Measurements from ENCODE around the gene SPATA6L. TPM values are rescaled to one million over a fixed set of nuclear protein-coding genes. Genes with fewer than 3 reads are reported as not detected.

SPATA6L gene
- total and polyA plus RNA-seq, 2 of the 4 experiments (the other 2 are of a cell fraction) = 0.18 to 0.84 TPM

GRCh38 chr9:4690144-4690543, 23.9 kb upstream of the SPATA6L start:
- dilution Hi-C loops (cut with HindIII; ENCODE audit: low sequenced_read_pairs, unreplicated experiment) (no loop called here), in situ Hi-C loops (cut with MboI; ENCODE audit: low sequenced_read_pairs) (loop anchor here (25.0 kb wide), 1 partner anchor 578 kb away; no protein-coding TSS in a partner anchor), intact Hi-C loops (cut with micrococcal nuclease) (no loop called here)
- H3K79me1 ChIP-seq (ENCODE audit: low read depth in 1 of 2, low read length in 2 of 2) = peaks cover 9 to 56% of the 10 kb centered on the region in 2 experiments
- H2AFZ ChIP-seq (replicated peaks; ENCODE audit: low read length, poor library complexity) = no peak overlapping the region
- H3K27ac ChIP-seq (ENCODE audit: insufficient read depth, low read length) = no peak overlapping the region
- BruUV-seq (replicated peaks) = no TSS peak
- peaks cover 7% of the 10 kb centered on the region for H3K9me1 ChIP-seq (ENCODE audit: insufficient read depth, low read length)
- no peak overlapping the region for H3K18ac ChIP-seq (ENCODE audit: low read depth, low read length)
- no peak overlapping the region for H3K23ac ChIP-seq (ENCODE audit: low read depth, low read length)
- H2BK20ac ChIP-seq (ENCODE audit: low read depth, low read length) = no peak overlapping the region
- DNase-seq (no peak), ATAC-seq (ENCODE audit: low read depth) (no peak)
- H2BK5ac ChIP-seq (ENCODE audit: low read depth, low read length, poor library complexity, severe bottlenecking) = no peak overlapping the region
- POLR2A ChIA-PET (ENCODE audit: unreplicated experiment) = no interaction called here
- H3K56ac ChIP-seq (ENCODE audit: extremely low read depth, insufficient read depth, low read length) = no peak overlapping the region
- CTCF ChIA-PET = no interaction called here
- no peak overlapping the region for H3K9ac ChIP-seq (ENCODE audit: low read depth, low read length)
- no peak overlapping the region for H2AK5ac ChIP-seq (ENCODE audit: low read depth, low read length)
- H4K20me1 ChIP-seq (ENCODE audit: insufficient read depth, low read length) = peaks cover 7% of the 10 kb centered on the region; the same call in 1 of the 2 replicates
- no peak overlapping the region for H4K91ac ChIP-seq (ENCODE audit: insufficient read depth, low read depth, low read length)
- peaks cover 22% of the 10 kb centered on the region for H3K36me3 ChIP-seq (ENCODE audit: control insufficient read depth, insufficient read depth, low read length)
- H3K4me1 ChIP-seq (ENCODE audit: control insufficient read depth, insufficient read depth, low read length) = peaks cover 2% of the 10 kb centered on the region
- no peak overlapping the region for H4K8ac ChIP-seq (ENCODE audit: low read depth in 2 of 2, low read length in 2 of 2)
- H3K4me2 ChIP-seq (ENCODE audit: low read depth, low read length) = no peak overlapping the region
- no peak overlapping the region for H3K4ac ChIP-seq (ENCODE audit: low read depth, low read length)
- H3K27me3 ChIP-seq (ENCODE audit: control insufficient read depth, insufficient read depth, low read length) = no peaks in the 10 kb centered on the region
- H3K14ac ChIP-seq (replicated peaks; ENCODE audit: low read depth, low read length) = no peak overlapping the region
- H2AK9ac ChIP-seq (replicated peaks; ENCODE audit: low read depth, low read length, poor library complexity) = no peak overlapping the region
- 86% methylated on average over 1 of the region's 4 CpGs; no CpG with 5 or more reads in 1 of the 2 experiments for WGBS, 2 experiments (ENCODE audit: extremely low coverage in 2 of 2, insufficient read length in 1 of 2)
- no peaks in the 10 kb centered on the region for H3K9me3 ChIP-seq (ENCODE audit: control insufficient read depth, insufficient read depth, low read length)
- no peak overlapping the region for H3K4me3 ChIP-seq (ENCODE audit: insufficient read depth, low read depth, low read length)
- no peak for TF ChIP-seq MAZ (IDR thresholded peaks at IDR 0.05; ENCODE audit: borderline replicate concordance, low read depth, low read length)
- no peak for TF ChIP-seq CEBPB (IDR thresholded peaks at IDR 0.05; ENCODE audit: low read depth, low read length)
- no peak for TF ChIP-seq POLR2A (IDR thresholded peaks at IDR 0.05; ENCODE audit: low read depth, low read length)
- TF ChIP-seq MAFK (IDR thresholded peaks at IDR 0.05; ENCODE audit: low read depth, low read length) = no peak
- H2BK120ac ChIP-seq (ENCODE audit: low read depth, low read length) = no peak overlapping the region
- no peak overlapping the region for H2BK15ac ChIP-seq (ENCODE audit: low read depth, low read length)
- no peak overlapping the region for H4K5ac ChIP-seq (ENCODE audit: low read depth, low read length)
